Keratinocyte (primary cell): ENCODE measurements around the gene MTUS2. TPM values are rescaled to one million over a fixed set of nuclear protein-coding genes. Genes with fewer than 3 reads are reported as not detected.

Experiments used
- DNase-seq: peaks from one replicate; pipeline ENCODE4 v3.0.0-alpha.2; 2011; ENCODE audit warnings: low read depth, missing footprints, low spot score
- FAIRE-seq: peaks from 2 replicates; lab custom pipeline; 2011; peaks lifted over from hg19 to GRCh38; lab: Jason Lieb, UNC
- H2AFZ ChIP-seq: 2 replicates; pipeline ENCODE4 v1.6.0; 2012; ENCODE audit warnings: low read length, control low read depth, inconsistent platforms; ENCODE audit not compliant: control insufficient read depth
- H3K27ac ChIP-seq: 2 replicates; pipeline ENCODE4 v1.5.1; 2011; ENCODE audit warnings: low read length; ENCODE audit not compliant: control insufficient read depth, insufficient read depth
- H3K27me3 ChIP-seq: 3 replicates; pipeline ENCODE4 v1.6.0; 2011; ENCODE audit warnings: low read length; ENCODE audit not compliant: control insufficient read depth, insufficient read depth; ENCODE audit errors: extremely low read depth
- H3K36me3 ChIP-seq, 2 experiments: 2 replicates in 1 of 2; 3 replicates in 1 of 2; pipeline ENCODE4 v1.5.1; 2011; ENCODE audit warnings: low read length in 2 of 2, mild to moderate bottlenecking in 1 of 2; ENCODE audit not compliant: control insufficient read depth in 2 of 2, insufficient read depth in 2 of 2; ENCODE audit errors: extremely low read depth in 1 of 2
- H3K4me1 ChIP-seq: 3 replicates; pipeline ENCODE4 v1.5.1; 2011; ENCODE audit warnings: low read length; ENCODE audit not compliant: control insufficient read depth, insufficient read depth; ENCODE audit errors: extremely low read depth
- H3K4me2 ChIP-seq: 3 replicates; pipeline ENCODE4 v1.6.0; 2011; ENCODE audit warnings: low read depth, low read length; ENCODE audit not compliant: control insufficient read depth, insufficient read depth; ENCODE audit errors: extremely low read depth
- H3K4me3 ChIP-seq, 3 experiments: fragments of 200-600 bp in 1 of 3; sonication (generic) in 1 of 3; 2 replicates in 2 of 3; 3 replicates in 1 of 3; pipeline ENCODE4 v1.5.1; 2011 to 2016; ENCODE audit warnings: low read length in 3 of 3, mild to moderate bottlenecking in 3 of 3, control low read depth in 2 of 3, inconsistent platforms in 1 of 3, low read depth in 1 of 3, mixed read lengths in 1 of 3, mixed run types in 1 of 3, moderate library complexity in 1 of 3; ENCODE audit not compliant: control insufficient read depth in 2 of 3, insufficient read depth in 2 of 3; ENCODE audit errors: extremely low read depth in 1 of 3
- H3K79me2 ChIP-seq: 2 replicates; pipeline ENCODE4 v1.6.0; 2012; ENCODE audit warnings: low read length; ENCODE audit not compliant: control insufficient read depth, insufficient read depth
- H3K9ac ChIP-seq: 3 replicates; pipeline ENCODE4 v1.6.0; 2011; ENCODE audit warnings: low read length; ENCODE audit not compliant: control insufficient read depth, insufficient read depth; ENCODE audit errors: extremely low read depth
- H3K9me1 ChIP-seq: 3 replicates; pipeline ENCODE4 v1.6.0; 2011; ENCODE audit warnings: low read length; ENCODE audit not compliant: control insufficient read depth, insufficient read depth; ENCODE audit errors: extremely low read depth
- H3K9me3 ChIP-seq: 2 replicates; pipeline ENCODE4 v1.5.1; 2012; ENCODE audit warnings: low read depth, low read length; ENCODE audit not compliant: control insufficient read depth
- H4K20me1 ChIP-seq: 3 replicates; pipeline ENCODE4 v1.6.0; 2011; ENCODE audit warnings: low read length; ENCODE audit not compliant: control insufficient read depth, insufficient read depth; ENCODE audit errors: extremely low read depth
- CTCF ChIP-seq, 3 experiments: IDR thresholded peaks in 1 of 3; conservative IDR thresholded peaks in 1 of 3; optimal IDR thresholded peaks in 1 of 3; 2 replicates in 2 of 3; 3 replicates in 1 of 3; pipeline versions ENCODE3 to v1.5.1; 2011; ENCODE audit warnings: low read length in 3 of 3, mild to moderate bottlenecking in 3 of 3, moderate library complexity in 2 of 3, control low read depth in 1 of 3, inconsistent platforms in 1 of 3; ENCODE audit not compliant: insufficient read depth in 2 of 3; ENCODE audit errors: extremely low read depth in 1 of 3
- EZH2 ChIP-seq: IDR thresholded peaks from one replicate; pipeline ENCODE4 v1.6.1; 2012; ENCODE audit warnings: inconsistent platforms, mild to moderate bottlenecking, low read length, moderate library complexity
- dilution Hi-C: fragments of 300-500 bp; cut with MboI; formaldehyde crosslinking; loops from one replicate; pipeline ENCODE4 v1.7.0; 2020; ENCODE audit warnings: low sequenced_read_pairs; ENCODE audit not compliant: extremely low pct_ligation_motif_present
- polyA minus RNA-seq, 3 experiments: library from RNA; depleted of rRNA, polyadenylated mRNA; stranded (reverse); fragments of >200 nt; gene quantifications; 1 replicate in 1 of 3; 2 replicates in 1 of 3; 3 replicates in 1 of 3; pipeline ENCODE4 v1.2.3, GENCODE V29; 2011
- polyA plus RNA-seq, 5 experiments: library from polyadenylated mRNA; depleted of rRNA in 3 of 5; stranded (reverse) in 3 of 5; stranded (forward) in 1 of 5; unstranded in 1 of 5; fragments of >200 nt; gene quantifications; 1 replicate in 1 of 5; 2 replicates in 3 of 5; 3 replicates in 1 of 5; pipeline versions ENCODE4 v1.2.1 to v1.2.3, GENCODE V29; 2011 to 2012; ENCODE audit warnings: missing spikeins in 2 of 5, low read depth in 1 of 5, low replicate concordance in 1 of 5

MTUS2 gene
- polyA plus RNA-seq (0.08 to 0.22 TPM (median 0.17 TPM) in 3 replicates), polyA minus RNA-seq (0.22 TPM in 1 of 3 replicates, not detected in the others)
- polyA plus RNA-seq (2011; ENCODE audit: low read depth) = not detected
- 0.12 and 0.17 TPM in 2 replicates for polyA plus RNA-seq (2011; cell fraction: cytosol; rRNA removed)
- 0.24 and 0.48 TPM in 2 replicates for polyA plus RNA-seq (2011; cell fraction: nucleus; rRNA removed)
- 0.02 and 0.17 TPM in 2 replicates for polyA plus RNA-seq (2012; ENCODE audit: low replicate concordance)
- polyA minus RNA-seq (2011; cell fraction: cytosol; rRNA and poly(A)+ RNA removed) = not detected
- 0.62 TPM in 1 of 2 replicates, not detected in the other for polyA minus RNA-seq (2011; cell fraction: nucleus; rRNA and poly(A)+ RNA removed)

- H4K20me1 ChIP-seq = no peaks in the 10 kb centered on the region
- H3K79me2 ChIP-seq = no peaks in the 10 kb centered on the region
- no peaks in the 10 kb centered on the region for H3K36me3 ChIP-seq
- H3K9me1 ChIP-seq = no peaks in the 10 kb centered on the region
- H3K4me3 ChIP-seq = peak within 1 kb of the TSS; percentile 5 to 35 (median 26)
- DNase-seq = no peak
- H3K9ac ChIP-seq = no peak within 1 kb of the TSS
- dilution Hi-C loops = no loop called here
- peaks cover 3% of the 10 kb centered on the region for H3K4me1 ChIP-seq
- H2AFZ ChIP-seq = no peak within 1 kb of the TSS
- peaks cover 40% of the 10 kb centered on the region for H3K27me3 ChIP-seq
- peak within 1 kb of the TSS; percentile 46 for H3K4me2 ChIP-seq
- H3K9me3 ChIP-seq = no peaks in the 10 kb centered on the region
- no peak within 1 kb of the TSS for H3K27ac ChIP-seq
- FAIRE-seq = no peak
- TF ChIP-seq EZH2 (peak; percentile 95), CTCF (optimal IDR thresholded peaks at IDR 0.05 in 1 of 3, IDR thresholded peaks at IDR 0.05 in 1 of 3, conservative IDR thresholded peaks at IDR 0.05 in 1 of 3; ENCODE audit: extremely low read depth in 1 of 3, insufficient read depth in 2 of 3, low read length in 3 of 3) (no peak)
These were observed at the start of gene MTUS2 for GRCh38 chr13:28820099-28821051. MTUS2 (plus strand) TSS chr13:28820339.

GRCh38 chr13:28778308-28779215, 41.6 kb upstream of the MTUS2 start:
- dilution Hi-C loops = loop anchor here (25.0 kb wide), 1 partner anchor 91 kb away; no protein-coding TSS in a partner anchor
- Histone ChIP-seq H3K4me1 (no peaks in the 10 kb centered on the region), H3K9ac (no peak overlapping the region), H3K4me2 (no peak overlapping the region), H3K36me3 (no peaks in the 10 kb centered on the region), H3K4me3 (no peak overlapping the region), H2AFZ (no peak overlapping the region), H3K9me3 (no peaks in the 10 kb centered on the region), H3K27ac (no peak overlapping the region), H3K79me2 (no peaks in the 10 kb centered on the region), H4K20me1 (no peaks in the 10 kb centered on the region), H3K27me3 (no peaks in the 10 kb centered on the region), H3K9me1 (no peaks in the 10 kb centered on the region)
- TF ChIP-seq CTCF (optimal IDR thresholded peaks at IDR 0.05 in 1 of 3, IDR thresholded peaks at IDR 0.05 in 1 of 3, conservative IDR thresholded peaks at IDR 0.05 in 1 of 3; ENCODE audit: extremely low read depth in 1 of 3, insufficient read depth in 2 of 3, low read length in 3 of 3) = no peak
- TF ChIP-seq EZH2 = no peak
- FAIRE-seq = no peak
- DNase-seq = no peak
